Measurements from ENCODE around the gene NRIP1. TPM values are rescaled to one million over a fixed set of nuclear protein-coding genes. Genes with fewer than 3 reads are reported as not detected.

Gene NRIP1
- total RNA-seq, 2 experiments from 2014 or later = 12.0 to 13.8 TPM

DNA sequence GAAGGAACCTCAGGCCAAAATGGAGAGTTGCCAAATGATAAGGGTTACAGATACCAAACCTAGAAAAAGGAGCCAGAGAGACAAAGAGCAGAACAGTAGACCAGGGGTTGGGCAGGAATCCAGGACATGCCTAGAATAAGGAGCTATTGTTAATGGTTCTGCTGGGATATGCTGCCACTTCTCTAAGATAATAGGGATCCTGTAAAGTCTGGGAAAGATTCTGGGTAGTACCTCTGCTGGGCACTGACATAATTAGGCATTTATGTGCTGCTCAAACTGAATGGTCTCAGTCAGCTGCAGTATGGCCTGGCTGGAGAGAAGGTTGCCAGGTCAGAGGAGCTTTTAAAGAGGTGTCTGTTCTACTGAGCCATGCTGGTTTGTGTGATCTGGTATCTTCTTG lies 19.9 kb upstream of the NRIP1 start:
- no peak overlapping the region for H3K4me3 Mint-ChIP-seq
- H3K36me3 Mint-ChIP-seq (ENCODE audit: low read depth) = no peaks in the 10 kb centered on the region
- ChIA-PET CTCF (no interaction called here), POLR2A (no interaction called here)
- H3K27ac Mint-ChIP-seq = no peak overlapping the region
- no peaks in the 10 kb centered on the region for H3K27me3 Mint-ChIP-seq
- no peak for DNase-seq
- H3K4me1 Mint-ChIP-seq = no peaks in the 10 kb centered on the region
- H3K9me3 Mint-ChIP-seq = no peaks in the 10 kb centered on the region

DNA sequence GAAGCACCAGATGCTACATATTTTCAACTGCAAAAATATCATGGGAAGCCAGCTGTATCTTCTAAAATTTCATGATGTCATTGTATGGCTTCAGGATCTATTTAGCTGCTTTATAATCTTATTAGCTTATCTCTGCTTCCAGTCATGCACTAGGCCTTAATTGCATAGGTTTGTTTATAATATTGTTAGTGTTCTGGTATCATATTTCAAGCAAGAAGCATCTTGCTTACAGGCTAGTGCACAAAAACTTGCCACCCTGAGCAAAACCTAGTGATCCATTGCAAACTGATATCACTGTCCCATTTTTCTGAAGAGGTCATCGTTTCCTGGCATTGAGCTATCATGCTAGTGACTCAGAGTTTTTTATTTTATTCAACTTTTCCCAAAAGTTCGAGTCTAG lies 15.7 kb upstream of the NRIP1 start:
- ChIA-PET CTCF (no interaction called here), POLR2A (no interaction called here)
- Mint-ChIP-seq H3K27me3 (peaks cover 5% of the 10 kb centered on the region), H3K4me1 (no peaks in the 10 kb centered on the region), H3K4me3 (no peak overlapping the region), H3K9me3 (no peaks in the 10 kb centered on the region), H3K27ac (no peak overlapping the region), H3K36me3 (ENCODE audit: low read depth) (no peaks in the 10 kb centered on the region)
- no peak for DNase-seq

DNA sequence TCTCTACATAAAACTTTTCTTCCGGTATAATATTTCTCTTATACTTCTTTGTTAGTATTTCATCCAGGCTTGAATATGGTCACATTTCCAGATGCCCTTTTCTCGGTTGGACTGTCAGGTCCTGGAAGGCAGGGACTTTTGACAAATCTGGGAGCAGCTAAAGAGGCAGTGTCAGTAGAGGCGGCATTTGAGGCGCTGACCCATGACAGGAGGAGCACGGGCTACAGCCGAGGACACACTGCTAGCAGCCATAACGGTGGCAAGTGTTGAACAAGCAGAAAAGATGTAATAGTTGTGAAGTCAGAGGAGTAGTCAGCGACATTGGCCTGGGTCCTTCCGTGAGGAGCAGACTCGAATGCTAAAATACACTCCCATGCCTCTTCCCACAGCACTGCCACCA lies 14.5 kb upstream of the NRIP1 start:
- CTCF ChIA-PET = no interaction called here
- no peaks in the 10 kb centered on the region for H3K36me3 Mint-ChIP-seq (ENCODE audit: low read depth)
- H3K27me3 Mint-ChIP-seq = peaks cover 5% of the 10 kb centered on the region
- H3K27ac Mint-ChIP-seq = no peak overlapping the region
- H3K4me1 Mint-ChIP-seq = no peaks in the 10 kb centered on the region
- no peaks in the 10 kb centered on the region for H3K9me3 Mint-ChIP-seq
- POLR2A ChIA-PET = no interaction called here
- DNase-seq = no peak
- H3K4me3 Mint-ChIP-seq = no peak overlapping the region

DNA sequence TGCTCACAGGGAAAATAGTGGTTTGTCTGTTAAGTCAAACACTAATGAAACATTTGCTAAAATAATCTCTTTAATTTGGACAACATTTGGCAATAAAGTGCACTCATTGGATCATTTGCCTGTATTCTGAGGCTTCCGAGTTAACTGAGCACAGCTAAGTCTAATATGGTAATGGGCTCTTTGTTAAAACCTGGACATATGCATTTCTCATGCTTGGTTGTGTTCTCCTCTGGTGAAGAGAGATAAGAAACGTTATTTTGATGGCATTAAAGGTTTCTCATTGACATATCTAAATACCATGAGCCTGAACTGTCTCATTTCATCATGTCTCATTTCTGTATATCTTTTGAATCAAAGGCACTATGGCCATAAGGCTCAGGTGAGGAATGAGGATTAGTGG lies 13.4 kb upstream of the NRIP1 start:
- Mint-ChIP-seq H3K36me3 (ENCODE audit: low read depth) (no peaks in the 10 kb centered on the region), H3K4me3 (no peak overlapping the region), H3K27me3 (peaks cover 5% of the 10 kb centered on the region), H3K27ac (no peak overlapping the region), H3K4me1 (no peaks in the 10 kb centered on the region), H3K9me3 (no peaks in the 10 kb centered on the region)
- no peak for DNase-seq
- ChIA-PET CTCF (no interaction called here), POLR2A (no interaction called here)

DNA sequence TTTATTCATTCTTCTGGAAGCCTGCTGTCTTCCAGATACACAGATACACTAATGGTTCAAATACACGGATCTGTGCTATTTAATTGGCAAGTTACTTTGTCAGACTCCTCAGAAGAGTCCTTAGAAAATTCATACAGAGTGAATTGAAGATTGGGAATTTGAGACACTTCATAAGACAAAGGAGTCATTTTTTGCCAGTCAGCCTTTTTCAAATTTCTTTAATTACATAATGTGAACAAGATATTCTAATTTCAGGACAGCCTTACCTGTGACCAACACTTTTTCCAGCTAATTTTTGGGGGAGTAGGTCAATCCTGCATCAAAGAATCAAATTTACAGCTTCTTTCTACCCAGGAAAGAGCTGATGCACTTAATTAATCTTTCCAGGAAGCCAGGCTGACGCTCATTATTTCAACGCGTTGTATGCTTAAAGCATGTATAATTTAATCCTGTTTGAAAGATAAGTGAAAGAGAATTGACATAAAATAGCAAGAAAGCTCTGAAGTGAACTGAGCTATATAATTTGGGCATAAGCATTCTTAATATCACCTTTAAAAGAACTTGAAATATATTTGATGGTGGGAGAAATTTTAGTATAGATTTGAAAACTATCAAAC lies 12.8 kb upstream of the NRIP1 start:
- Mint-ChIP-seq H3K27ac (no peak overlapping the region), H3K4me1 (no peaks in the 10 kb centered on the region), H3K4me3 (no peak overlapping the region), H3K9me3 (no peaks in the 10 kb centered on the region), H3K36me3 (ENCODE audit: low read depth) (no peaks in the 10 kb centered on the region), H3K27me3 (peaks cover 5% of the 10 kb centered on the region)
- DNase-seq = no peak
- ChIA-PET CTCF (no interaction called here), POLR2A (no interaction called here)

DNA sequence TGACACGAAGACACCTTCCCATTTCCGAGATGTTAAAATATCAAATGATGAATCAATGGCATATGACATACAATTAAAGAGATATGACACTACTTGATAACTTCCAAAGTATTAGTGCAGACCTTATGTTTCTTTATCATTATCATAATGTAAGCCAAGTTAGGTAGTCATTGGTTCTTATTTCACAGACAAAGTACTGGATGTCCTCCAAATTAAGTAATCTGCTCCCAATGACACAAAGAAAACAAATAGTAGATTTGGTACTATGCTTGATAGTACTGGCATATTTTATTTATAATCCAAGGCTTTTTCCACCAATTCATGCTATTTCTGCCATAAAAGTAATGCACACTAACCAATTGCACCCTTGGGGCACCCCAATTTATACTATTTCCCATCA lies 11.9 kb upstream of the NRIP1 start:
- CTCF ChIA-PET = no interaction called here
- H3K4me3 Mint-ChIP-seq = no peak overlapping the region
- no peaks in the 10 kb centered on the region for H3K9me3 Mint-ChIP-seq
- POLR2A ChIA-PET = no interaction called here
- no peaks in the 10 kb centered on the region for H3K4me1 Mint-ChIP-seq
- no peaks in the 10 kb centered on the region for H3K36me3 Mint-ChIP-seq (ENCODE audit: low read depth)
- H3K27me3 Mint-ChIP-seq = peaks cover 7% of the 10 kb centered on the region
- H3K27ac Mint-ChIP-seq = no peak overlapping the region
- no peak for DNase-seq

DNA sequence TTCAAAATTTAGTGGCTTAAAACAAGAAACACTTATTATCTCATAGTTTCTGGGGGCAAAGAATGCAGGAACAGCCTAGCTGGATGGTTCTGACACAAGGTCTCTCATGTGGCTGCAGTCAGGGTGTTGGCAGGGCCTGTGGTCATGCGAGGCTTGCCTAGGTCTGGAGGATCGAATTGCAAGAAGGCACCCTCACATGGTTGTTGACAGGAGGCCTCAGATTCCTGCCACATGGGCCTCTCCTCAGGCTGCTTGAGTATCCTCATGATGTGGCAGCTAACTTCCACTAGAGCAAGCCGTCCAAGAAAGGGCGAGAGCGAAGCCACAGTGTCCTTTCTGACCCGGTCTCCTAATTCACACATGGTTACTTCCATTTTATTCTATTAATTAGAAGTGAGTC lies 6.2 kb upstream of the NRIP1 start:
- Mint-ChIP-seq H3K36me3 (ENCODE audit: low read depth) (no peaks in the 10 kb centered on the region), H3K4me1 (peaks cover 7% of the 10 kb centered on the region), H3K9me3 (no peaks in the 10 kb centered on the region), H3K27me3 (peaks cover 29% of the 10 kb centered on the region), H3K27ac (no peak overlapping the region), H3K4me3 (no peak overlapping the region)
- no peak for DNase-seq
- ChIA-PET POLR2A (no interaction called here), CTCF (no interaction called here)

DNA sequence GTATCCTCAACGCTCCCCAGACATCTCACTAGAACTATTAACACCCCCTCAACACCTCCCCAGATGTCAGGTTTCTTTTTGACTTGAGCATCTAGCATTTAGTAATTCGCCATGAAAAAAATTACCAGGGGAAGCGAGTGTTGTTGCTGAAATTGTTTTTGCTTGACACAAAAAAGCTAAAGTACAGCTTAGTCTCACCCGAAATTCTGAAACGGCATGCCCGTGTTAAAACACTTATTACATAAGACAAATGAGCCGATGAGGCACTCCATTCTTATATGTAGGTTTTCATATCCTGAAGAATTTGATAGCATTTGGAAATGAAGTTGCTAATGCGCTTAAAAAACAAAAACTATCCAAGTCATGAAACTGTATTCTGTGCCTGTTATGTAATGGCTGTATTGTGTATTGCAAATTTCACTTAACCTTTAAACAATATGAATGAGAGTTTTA lies 1.3 kb upstream of the NRIP1 start:
- no peak for DNase-seq
- peak overlapping the region; percentile 97 for H3K4me3 Mint-ChIP-seq
- no peaks in the 10 kb centered on the region for H3K9me3 Mint-ChIP-seq
- peaks cover 31% of the 10 kb centered on the region for H3K27me3 Mint-ChIP-seq
- POLR2A ChIA-PET = no interaction called here
- H3K36me3 Mint-ChIP-seq (ENCODE audit: low read depth) = no peaks in the 10 kb centered on the region
- H3K4me1 Mint-ChIP-seq = peaks cover 38% of the 10 kb centered on the region
- peak overlapping the region; percentile 99 for H3K27ac Mint-ChIP-seq
- CTCF ChIA-PET = interaction anchor here (0.6 to 1.8 kb wide), 2 partner anchors 7 to 12 kb away, joined by 4 to 5 read pairs; no protein-coding TSS in a partner anchor

DNA sequence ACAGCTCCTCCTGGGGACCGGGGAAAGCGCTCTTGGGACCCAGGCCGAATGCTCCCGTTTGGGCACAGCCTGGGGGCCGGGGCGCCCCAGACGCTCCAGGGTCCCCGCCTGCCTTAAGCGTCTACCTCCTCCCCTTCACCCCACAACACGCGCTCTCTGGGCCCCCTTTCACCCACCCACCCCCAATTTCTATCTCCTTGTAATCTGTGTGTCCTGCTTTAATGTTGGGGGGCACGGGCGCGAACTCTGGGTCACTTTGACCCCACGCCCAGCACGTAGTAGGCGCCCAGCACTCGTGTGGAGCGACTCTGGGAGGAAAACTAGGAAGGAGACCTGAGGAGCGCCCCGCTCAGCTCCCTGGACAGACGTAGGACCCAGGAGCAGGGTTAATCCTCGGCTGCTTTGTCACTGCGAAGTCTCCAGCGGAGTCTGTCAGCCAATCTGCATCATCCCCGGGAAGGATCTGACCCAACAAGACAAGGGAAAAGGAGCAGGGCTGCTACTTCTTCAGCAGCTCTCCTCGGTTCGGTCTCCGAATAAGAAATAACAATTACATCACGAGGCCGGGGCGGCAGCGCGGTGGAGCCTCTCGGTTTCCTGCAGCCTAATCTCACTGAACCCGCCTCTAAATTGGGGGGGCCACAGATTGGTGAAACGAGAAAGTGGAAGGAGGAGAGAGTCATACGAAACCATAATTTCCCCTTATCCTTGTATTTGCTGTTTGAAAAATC lies 757 bp upstream of the NRIP1 start:
- H3K9me3 Mint-ChIP-seq = no peaks in the 10 kb centered on the region
- peak overlapping the region; percentile 99 for H3K27ac Mint-ChIP-seq
- peak; percentile 84 for DNase-seq
- H3K36me3 Mint-ChIP-seq (ENCODE audit: low read depth) = no peaks in the 10 kb centered on the region
- H3K4me1 Mint-ChIP-seq = peaks cover 43% of the 10 kb centered on the region
- H3K4me3 Mint-ChIP-seq = peak overlapping the region; percentile 97
- ChIA-PET POLR2A (interaction anchor here (0.6 kb wide), 1 partner anchor 274 kb away, joined by 3 read pairs; no protein-coding TSS in a partner anchor), CTCF (interaction anchor here (0.5 to 1.8 kb wide), 4 partner anchors 8 to 1323 kb away, joined by 3 to 5 read pairs (median 4); no protein-coding TSS in a partner anchor)
- H3K27me3 Mint-ChIP-seq = peaks cover 32% of the 10 kb centered on the region

DNA sequence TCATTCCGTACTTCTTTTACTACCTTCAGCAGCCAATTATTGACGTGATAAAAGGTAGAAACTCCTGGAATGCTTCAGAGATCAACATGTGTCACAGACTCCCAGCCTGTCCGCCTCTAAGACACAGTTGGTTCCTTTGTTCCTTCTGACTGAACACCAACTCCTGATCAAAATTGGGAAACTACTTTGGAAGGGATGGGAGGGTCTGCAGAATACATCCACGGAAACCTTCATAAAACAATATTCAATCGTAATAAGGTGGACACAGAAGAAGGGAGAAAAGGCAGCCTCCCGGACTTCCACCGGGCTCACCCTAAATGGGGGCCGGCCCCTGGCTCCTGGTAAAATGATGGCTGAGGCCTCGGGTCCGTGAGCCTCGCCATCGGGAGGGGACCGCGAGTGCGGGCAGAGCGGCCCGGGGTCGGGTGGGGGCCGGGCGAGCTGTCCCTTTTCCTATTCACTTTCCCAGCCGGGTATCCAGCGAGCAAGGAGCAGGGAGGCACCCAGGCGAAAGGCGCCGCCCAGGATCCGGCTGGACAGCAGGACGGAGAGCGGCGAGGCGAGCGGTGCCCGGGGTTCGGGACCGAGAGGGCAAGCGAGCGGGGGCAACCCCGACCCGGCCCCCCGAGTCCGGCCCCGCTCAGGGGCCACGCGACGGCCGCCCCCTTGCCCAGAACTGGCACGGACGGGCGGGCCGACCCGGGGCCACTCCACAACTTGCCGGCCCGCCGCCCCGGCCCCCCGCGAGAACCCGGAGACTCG lies 805 bp downstream of the NRIP1 start:
- POLR2A ChIA-PET = no interaction called here

DNA sequence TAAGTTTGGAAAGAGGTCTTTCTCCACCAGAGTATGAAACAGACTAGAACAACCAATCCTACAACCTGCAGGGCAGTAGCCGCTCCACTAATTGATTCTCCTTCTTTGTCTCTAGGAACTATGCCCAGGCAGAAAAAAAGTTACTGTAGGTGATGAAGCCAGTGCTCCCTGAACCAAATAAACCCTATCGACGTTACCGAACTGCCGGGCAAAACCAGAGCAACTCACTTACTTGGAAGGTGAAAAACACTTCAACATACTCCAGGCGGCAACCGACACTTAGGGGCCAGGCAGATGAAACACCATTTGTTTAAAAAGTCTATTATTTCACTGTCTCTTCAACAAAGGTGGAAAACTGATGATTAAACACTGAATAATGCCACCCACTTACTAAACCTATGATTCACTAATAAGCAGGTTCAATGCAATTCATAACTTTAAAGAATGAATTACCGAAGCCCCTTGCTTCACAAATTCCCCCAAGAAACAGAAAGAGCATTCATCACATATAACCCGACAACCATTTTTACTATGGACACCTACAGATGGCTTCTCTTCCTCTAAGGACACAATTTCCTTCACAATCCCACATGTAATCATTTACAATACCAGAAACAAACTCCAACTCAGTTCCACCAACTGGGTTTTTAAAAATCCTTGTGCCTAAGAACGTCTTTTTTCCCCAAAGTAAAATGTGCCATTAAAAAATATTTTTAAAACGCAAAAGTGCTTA lies 1.6 kb downstream of the NRIP1 start:
- no peaks in the 10 kb centered on the region for H3K9me3 Mint-ChIP-seq
- DNase-seq = peak; percentile 34
- H3K4me1 Mint-ChIP-seq = peaks cover 58% of the 10 kb centered on the region
- H3K4me3 Mint-ChIP-seq = peak overlapping the region; percentile 77
- no peaks in the 10 kb centered on the region for H3K36me3 Mint-ChIP-seq (ENCODE audit: low read depth)
- peak overlapping the region; percentile 90 for H3K27ac Mint-ChIP-seq
- ChIA-PET POLR2A (no interaction called here), CTCF (no interaction called here)
- peaks cover 19% of the 10 kb centered on the region for H3K27me3 Mint-ChIP-seq

More for the DNA sequence above, 805 bp downstream of the NRIP1 start:
- Mint-ChIP-seq H3K4me1 (peaks cover 52% of the 10 kb centered on the region), H3K9me3 (no peaks in the 10 kb centered on the region), H3K27me3 (peaks cover 23% of the 10 kb centered on the region), H3K36me3 (ENCODE audit: low read depth) (no peaks in the 10 kb centered on the region), H3K27ac (peak overlapping the region; percentile 90), H3K4me3 (peak overlapping the region; percentile 77)
- CTCF ChIA-PET = no interaction called here
- no peak for DNase-seq

DNA sequence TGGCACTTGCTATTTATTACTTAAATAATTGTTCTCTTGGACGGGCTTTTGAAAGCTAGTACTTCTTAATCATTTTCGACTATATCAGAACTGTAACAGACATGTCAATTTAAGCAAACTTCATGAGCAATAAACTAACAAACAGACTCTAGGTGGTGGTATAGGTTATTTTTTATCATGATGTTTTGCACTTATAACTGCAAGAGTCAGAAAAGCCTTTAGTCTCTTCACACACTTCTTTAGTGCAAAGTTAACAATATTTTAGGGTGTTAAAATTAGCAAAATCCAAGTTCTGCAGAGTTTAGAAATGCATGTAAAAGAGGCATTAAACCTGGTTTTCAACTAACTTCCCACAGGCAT lies 2.2 kb downstream of the NRIP1 start:
- DNase-seq = no peak
- ChIA-PET CTCF (no interaction called here), POLR2A (no interaction called here)
- H3K27ac Mint-ChIP-seq = peak overlapping the region; percentile 90
- no peaks in the 10 kb centered on the region for H3K9me3 Mint-ChIP-seq
- H3K4me3 Mint-ChIP-seq = peak overlapping the region; percentile 77
- no peaks in the 10 kb centered on the region for H3K36me3 Mint-ChIP-seq (ENCODE audit: low read depth)
- peaks cover 63% of the 10 kb centered on the region for H3K4me1 Mint-ChIP-seq
- H3K27me3 Mint-ChIP-seq = peaks cover 12% of the 10 kb centered on the region
